GM19372 (cell line): ENCODE measurements around the gene PRSS3.
"Not testable (repeated sequence)": the region's sequence is repeated elsewhere in the genome, so short reads cannot be mapped to it uniquely, and the experiment has no call there.

Source experiments
- ATAC-seq: cut with Tn5 transposase; IDR thresholded peaks from one replicate; pipeline ENCODE4 v1.9.1; 2021; ENCODE audit warnings: mild to moderate bottlenecking, low read depth, moderate library complexity; ENCODE audit not compliant: unreplicated experiment

The PRSS3 gene

GRCh38 chr9:33785914-33786313 is 9.4 kb upstream of the PRSS3 start:
- ATAC-seq: no peak

- ATAC-seq: no peak
Observed at GRCh38 chr9:33786681-33787080, 8.7 kb upstream of the PRSS3 start.

- ATAC-seq: no peak
Observed at GRCh38 chr9:33787839-33788238, 7.5 kb upstream of the PRSS3 start.

- ATAC-seq: not testable (repeated sequence)
Observed at GRCh38 chr9:33789429-33789828, 5.9 kb upstream of the PRSS3 start.

GRCh38 chr9:33791117-33791516 is 4.2 kb upstream of the PRSS3 start:
- ATAC-seq: no peak

GRCh38 chr9:33793496-33793895 is 1.9 kb upstream of the PRSS3 start:
- ATAC-seq: not testable (repeated sequence)

GRCh38 chr9:33794560-33794959 is 801 bp upstream of the PRSS3 start:
- no peak for ATAC-seq

- no peak for ATAC-seq
Observed at GRCh38 chr9:33795819-33796218, 458 bp downstream of the PRSS3 start.

- ATAC-seq: not testable (repeated sequence)
Observed at GRCh38 chr9:33796679-33797078, 1.3 kb downstream of the PRSS3 start.

GRCh38 chr9:33797837-33798236 is 2.5 kb downstream of the PRSS3 start:
- ATAC-seq: no peak

- no peak for ATAC-seq
Observed at GRCh38 chr9:33798545-33798944, 3.2 kb downstream of the PRSS3 start.

- no peak for ATAC-seq
Observed at GRCh38 chr9:33799928-33800704, 4.8 kb downstream of the PRSS3 start.

- ATAC-seq: no peak
Observed at GRCh38 chr9:33800886-33801285, 5.5 kb downstream of the PRSS3 start.

GRCh38 chr9:33801943-33802500 is 6.7 kb downstream of the PRSS3 start:
- ATAC-seq: not testable (repeated sequence)

- ATAC-seq: not testable (repeated sequence)
Observed at GRCh38 chr9:33804196-33804595, 8.8 kb downstream of the PRSS3 start.

- not testable (repeated sequence) for ATAC-seq
Observed at GRCh38 chr9:33807156-33807555, 11.8 kb downstream of the PRSS3 start.

- not testable (repeated sequence) for ATAC-seq
Observed at GRCh38 chr9:33808979-33809322, 13.6 kb downstream of the PRSS3 start.

GRCh38 chr9:33809506-33809905 is 14.1 kb downstream of the PRSS3 start:
- ATAC-seq: no peak

GRCh38 chr9:33813712-33814641 is 18.6 kb downstream of the PRSS3 start:
- no peak for ATAC-seq

- no peak for ATAC-seq
Observed at GRCh38 chr9:33815781-33816180, 20.4 kb downstream of the PRSS3 start.
